HG02678 (cell line): ENCODE data around the gene CELF4.

Experiments used
- ATAC-seq: cut with Tn5 transposase; IDR thresholded peaks from one replicate; pipeline ENCODE4 v1.9.1; 2021; ENCODE audit warnings: mild to moderate bottlenecking, moderate library complexity; ENCODE audit not compliant: unreplicated experiment

CELF4 gene

GRCh38 chr18:37574113-37574512 is 8.5 kb upstream of the CELF4 start:
- ATAC-seq: no peak

- no peak for ATAC-seq
These were observed 7.1 kb upstream of the CELF4 start for GRCh38 chr18:37572736-37573135.

- ATAC-seq: no peak
These were observed 5.7 kb upstream of the CELF4 start for GRCh38 chr18:37571266-37571665.

- ATAC-seq: no peak
These were observed 4.8 kb upstream of the CELF4 start for GRCh38 chr18:37570336-37570930.

DNA sequence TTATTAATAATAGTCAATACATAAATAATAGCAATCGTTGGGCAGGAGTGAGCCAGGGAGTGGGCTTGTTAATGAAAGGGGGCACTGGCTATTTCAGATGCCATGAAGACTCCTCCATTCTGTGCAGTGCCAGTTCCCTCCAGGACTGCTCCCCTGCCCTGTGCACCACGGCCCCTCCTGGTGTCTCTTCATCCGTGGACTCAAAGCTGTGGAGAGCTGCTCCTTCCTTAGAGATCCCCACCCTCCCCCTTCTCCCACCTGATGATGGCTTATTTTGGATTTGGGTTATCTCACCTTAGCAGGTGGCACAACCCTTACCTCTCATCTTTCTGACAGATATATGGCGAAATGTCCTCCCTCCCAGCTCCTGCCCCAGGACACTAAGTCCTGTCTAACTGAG is 3.1 kb upstream of the CELF4 start:
- ATAC-seq: no peak

GRCh38 chr18:37567994-37568359 is 2.4 kb upstream of the CELF4 start:
- no peak for ATAC-seq

DNA sequence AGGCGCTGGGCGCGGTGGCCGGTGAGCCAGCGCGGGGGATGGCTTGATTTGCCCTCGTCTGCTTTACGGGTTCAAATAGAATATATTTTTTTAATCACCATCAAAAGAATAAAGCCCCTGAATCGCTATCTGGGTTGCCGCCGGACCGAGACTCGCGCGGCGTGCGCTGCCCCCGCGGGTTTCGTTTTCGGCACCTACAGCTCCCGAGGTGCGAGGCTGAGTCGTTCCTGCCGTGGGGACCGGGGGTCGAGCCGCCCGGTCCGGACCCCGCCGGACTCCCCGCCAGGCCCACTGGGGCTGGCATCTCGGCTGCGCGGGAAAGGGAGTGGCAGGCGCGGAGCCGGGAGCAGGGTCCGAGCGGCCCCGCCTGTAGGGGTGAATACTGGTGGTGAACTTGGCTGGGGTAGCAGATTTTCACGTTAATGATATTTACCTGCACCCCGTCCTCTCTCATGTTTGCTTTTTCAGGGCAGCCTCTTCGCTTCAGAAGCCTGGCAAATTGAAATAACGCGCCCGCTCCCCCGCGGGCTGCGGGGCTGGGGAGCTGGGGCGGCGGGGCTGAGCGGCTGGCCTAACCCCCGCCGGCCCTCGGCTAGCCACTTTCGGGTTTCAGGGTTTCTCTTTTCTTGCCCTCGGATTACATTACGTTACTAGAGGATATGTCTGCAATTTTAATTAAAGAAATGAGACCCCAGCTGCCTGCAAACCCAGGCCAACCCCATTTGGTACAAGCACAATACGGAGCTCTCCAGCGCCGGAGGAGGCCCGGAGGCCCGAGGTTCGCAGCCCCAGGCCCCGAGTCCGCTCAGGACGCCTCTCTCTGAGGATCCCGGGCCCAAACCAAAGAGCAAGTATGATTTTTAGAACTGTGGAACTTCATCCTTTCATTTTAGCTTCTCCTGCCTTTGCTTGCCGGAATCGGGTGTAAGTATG is 1.7 kb upstream of the CELF4 start:
- no peak for ATAC-seq

DNA sequence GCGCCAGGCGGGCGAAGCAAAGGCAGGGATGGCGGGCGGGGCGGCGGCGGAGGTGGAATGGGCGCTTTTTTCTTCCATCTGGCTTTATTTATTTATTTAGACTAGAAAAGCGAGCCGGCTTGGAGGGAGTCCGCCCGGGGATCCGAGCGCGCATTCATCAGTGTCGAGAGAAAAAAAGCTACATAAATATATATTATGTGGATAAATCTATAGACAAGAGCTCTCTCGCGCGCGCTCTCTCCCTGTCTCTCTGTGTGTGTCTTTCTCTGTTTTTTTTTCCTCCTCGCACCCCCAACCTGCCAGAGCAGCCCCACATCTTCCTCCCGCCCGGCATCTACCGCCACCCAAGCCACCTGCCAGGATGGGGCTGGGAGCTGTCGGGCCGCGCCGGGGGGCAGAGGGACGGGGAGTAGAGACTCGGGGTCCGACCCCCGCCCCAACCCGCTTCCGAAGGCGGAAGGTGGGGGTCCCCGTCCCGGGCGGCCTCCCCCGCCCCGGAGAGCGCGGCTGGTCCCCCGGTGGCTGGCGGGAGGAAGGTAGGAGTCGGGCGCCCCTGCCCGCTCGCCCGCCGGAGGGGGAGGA is 972 bp upstream of the CELF4 start:
- ATAC-seq: no peak

- no peak for ATAC-seq
These were observed 430 bp upstream of the CELF4 start for GRCh38 chr18:37565977-37566478.

DNA sequence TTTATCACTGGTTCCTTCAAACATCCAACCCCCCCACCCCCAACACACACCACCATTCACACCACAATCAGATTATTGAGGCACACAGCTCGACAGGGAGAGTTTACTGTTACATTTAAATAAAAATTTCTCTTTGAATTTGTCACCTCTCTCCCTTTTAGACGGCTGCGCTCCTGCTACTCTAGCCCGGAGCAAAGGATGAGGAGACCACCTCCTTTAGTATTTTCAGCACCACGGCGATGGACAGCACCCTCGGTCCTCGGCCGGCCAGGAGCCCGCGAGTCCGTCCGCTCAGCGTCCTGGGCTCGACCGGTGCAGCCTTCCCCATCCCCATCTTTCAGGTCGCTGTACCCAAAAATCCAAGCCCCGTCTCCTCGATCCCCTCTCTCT is 892 bp downstream of the CELF4 start:
- no peak for ATAC-seq

DNA sequence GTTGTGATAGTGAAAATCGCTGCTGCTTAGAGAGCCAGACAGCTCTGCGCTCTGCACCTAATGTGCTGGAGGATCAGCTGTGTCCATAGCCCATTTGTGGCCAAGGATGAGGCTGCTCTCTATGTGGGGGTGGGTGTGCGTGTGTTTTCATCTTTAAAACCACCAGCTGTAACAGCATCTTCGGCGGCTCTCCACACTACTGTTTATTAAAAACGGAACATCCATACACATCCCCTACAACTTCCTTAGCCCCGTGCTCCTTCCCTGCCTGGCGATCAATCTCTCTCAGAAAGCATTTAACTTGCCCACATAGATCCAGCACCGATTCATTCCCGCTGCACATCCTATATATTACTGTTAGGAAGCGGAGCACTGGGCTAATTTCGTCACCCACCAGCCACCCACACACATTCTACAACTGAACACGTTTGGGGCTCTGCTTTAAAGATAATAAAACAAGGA is 1.6 kb downstream of the CELF4 start:
- no peak for ATAC-seq

DNA sequence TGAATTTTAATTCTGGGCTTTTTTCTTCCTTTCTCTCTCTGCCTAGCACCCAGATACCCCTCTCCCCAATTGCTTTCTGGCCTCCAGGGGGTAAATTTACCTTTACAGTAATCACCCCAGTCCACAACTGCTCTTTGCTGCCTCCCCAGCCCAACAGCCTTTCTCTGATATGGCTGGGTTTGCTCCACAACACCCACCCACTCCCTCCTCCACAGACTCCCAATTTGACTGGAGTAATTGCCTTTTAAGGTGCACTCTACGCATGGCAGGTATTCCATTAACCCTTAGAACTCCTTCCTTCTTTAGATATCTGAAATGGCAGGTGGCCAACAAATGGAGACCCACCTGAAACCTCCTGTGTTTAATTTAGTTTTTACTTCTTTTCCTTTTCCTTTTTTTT is 3.6 kb downstream of the CELF4 start:
- no peak for ATAC-seq

DNA sequence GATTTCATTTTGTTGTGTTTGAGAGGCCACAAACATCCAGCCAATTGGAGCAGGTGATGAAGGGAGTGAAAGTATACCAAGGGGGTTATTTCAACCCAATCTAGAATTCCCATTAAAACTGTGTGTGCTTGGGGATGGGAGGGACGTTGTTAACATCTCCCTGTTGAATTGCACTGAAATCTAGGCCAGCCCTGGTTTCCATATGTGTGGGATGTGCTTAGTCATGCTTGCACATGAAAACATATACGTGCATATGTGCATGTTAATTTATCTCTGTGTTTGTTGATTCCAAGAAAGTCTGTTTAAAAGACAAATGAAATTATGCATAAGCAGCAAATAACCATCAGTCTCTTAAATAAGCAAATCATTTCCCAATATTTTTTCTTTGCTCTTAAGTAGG is 5.6 kb downstream of the CELF4 start:
- no peak for ATAC-seq

DNA sequence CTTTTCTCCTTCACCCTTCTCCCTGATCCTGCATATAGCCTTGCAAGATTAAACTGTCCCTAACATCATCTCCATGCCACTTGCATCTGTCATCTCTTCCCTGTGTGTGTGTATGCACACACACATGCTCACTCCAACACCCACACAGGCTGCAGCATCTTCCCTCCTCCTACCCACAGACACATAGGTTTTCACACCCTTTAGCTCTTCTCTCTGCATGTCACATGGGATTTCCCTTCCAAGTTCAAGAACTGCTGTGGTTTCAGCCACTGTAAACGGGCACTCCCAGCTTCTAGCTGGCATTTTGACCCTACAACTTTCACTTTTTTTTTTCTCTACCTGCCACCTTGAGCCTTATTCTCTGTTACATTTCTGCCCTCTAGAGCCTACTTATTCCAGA is 6.4 kb downstream of the CELF4 start:
- no peak for ATAC-seq

DNA sequence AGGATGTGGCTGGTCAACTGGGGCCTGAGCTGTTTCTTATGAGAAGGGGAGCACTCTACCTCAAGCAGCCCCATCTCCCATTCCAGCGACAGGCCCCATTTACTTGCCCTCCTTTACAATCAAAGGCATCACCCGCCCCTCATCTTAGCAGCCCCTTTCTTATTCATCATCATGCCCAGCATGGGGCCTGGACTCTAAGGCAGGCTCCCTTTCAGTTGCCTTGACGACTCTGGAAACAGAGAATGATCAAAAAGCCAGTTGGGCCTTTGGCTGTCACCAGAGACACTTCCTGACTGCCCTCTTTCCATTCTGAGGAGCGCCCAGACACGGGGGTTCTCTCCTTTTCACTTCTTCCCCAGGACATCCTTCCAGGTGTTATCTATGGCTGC is 11.2 kb downstream of the CELF4 start:
- no peak for ATAC-seq

DNA sequence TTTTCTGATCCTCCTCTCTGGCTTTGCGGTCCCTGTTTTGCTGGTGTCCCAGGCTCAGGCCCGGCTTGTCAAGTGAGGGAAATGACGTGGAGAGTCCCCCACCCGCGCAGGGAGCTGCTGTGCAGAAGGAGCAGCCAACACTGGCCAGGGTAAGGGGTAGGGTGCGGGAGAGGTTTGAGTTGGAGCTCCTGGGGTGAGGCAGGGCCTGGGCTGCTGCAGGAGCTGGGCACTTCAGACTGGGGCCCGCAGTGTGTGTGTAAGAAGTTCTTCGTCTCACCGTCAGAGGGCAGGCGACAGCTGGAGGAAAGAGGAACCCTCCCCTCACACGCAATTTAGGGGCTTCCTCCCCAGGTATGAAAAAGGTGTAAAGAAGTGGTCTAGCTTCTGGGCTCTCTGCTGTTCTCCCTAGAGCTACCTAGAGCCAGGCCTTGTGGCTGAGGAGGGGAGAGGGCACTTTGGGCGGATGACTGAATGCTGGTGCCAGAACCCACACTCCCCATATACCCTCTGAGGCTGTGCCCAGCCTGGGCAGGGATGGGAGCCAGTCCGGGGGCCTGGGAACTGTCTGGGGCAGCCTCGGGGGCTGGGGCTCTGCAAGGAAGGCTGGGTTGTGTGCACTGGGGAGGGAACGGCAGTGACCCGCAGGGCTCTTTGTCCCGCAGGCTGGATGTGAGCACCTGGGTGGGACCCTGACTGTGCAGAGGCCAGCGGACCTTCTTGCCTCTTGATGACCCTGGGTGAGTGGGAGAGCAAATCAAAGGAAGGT is 11.8 kb downstream of the CELF4 start:
- ATAC-seq: no peak

- no peak for ATAC-seq
These were observed 13.3 kb downstream of the CELF4 start for GRCh38 chr18:37552286-37552685.

DNA sequence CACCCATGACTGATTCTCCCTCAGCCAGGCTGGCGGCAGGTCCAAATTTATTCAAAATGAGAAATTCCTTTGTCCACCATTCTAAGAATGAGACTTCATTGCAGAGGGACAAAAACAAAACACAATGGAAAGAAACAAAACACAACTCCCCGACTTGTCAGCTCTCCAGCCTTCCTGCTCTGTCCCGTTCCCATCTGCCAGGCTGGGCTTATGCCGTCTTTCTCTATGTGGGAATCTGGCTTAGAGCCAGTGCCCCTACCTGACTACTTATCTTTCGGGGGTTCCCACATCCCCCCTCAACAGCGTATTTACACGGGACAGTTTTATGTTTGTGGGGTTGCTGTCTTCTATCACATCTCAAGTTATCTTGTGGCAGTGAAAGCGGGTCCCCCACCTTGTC is 13.8 kb downstream of the CELF4 start:
- ATAC-seq: no peak

GRCh38 chr18:37551249-37551648 is 14.3 kb downstream of the CELF4 start:
- ATAC-seq: no peak

DNA sequence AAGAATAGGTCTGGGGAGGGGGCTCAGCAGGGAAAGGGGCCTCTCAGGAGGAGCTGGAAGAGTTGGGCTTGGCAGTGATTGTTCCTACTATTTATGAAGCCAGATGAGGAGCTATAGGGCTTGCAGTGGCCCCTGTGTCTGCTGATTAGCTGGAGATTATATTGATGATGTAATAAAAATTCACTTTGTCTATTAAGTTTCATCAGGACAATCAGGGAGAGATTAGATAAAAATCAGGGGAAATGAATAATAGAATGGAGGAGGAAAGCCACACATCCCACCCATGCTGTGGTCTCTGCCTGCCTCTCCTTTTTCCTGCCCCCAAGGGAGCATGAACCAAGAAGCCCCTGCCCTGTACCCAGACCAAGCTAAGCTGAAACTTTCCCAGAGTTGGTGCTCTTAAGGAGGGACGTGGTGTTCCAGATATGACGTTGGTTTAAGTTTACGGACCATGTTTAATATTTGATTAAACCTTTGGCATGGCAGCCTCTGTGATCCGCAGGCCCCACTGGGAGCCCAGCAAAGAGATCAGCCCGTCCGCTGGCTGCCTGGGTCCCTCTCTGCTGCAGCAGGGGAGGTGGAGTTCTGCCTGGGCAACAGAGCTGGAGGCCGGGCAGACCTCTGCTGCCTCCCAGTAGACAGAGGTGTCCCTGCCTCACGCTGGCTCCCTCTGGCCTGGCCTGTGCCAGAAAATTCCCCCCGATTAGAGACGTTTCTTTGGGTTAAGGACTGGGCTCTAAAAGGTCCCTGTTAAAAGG is 15.3 kb downstream of the CELF4 start:
- ATAC-seq: no peak
